ENCODE measurements around the gene ZNF100.

DNA sequence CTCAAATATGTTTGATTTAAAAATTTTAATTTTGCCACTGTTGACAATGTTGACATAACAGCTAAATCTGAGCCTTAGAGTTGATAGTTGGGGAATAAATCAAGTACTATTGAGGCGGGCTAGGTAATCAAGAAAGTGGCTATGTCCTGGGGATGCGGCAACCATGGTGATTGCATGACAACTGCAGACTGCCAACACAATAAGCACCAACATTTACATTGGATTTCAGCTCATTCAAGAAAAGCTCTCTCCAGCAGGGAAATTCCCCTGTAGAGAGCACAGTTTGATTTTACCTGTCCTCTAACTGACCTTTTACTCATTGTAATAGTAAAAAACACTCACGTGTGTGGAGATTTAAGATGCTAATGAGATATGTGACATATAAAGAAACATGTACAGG is 63.1 kb downstream of the ZNF100 start:
- TF ChIP-seq, protein P1, sequence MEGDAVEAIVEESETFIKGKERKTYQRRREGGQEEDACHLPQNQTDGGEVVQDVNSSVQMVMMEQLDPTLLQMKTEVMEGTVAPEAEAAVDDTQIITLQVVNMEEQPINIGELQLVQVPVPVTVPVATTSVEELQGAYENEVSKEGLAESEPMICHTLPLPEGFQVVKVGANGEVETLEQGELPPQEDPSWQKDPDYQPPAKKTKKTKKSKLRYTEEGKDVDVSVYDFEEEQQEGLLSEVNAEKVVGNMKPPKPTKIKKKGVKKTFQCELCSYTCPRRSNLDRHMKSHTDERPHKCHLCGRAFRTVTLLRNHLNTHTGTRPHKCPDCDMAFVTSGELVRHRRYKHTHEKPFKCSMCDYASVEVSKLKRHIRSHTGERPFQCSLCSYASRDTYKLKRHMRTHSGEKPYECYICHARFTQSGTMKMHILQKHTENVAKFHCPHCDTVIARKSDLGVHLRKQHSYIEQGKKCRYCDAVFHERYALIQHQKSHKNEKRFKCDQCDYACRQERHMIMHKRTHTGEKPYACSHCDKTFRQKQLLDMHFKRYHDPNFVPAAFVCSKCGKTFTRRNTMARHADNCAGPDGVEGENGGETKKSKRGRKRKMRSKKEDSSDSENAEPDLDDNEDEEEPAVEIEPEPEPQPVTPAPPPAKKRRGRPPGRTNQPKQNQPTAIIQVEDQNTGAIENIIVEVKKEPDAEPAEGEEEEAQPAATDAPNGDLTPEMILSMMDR (IDR thresholded peaks at IDR 0.05): no peak
- no peak for TF ChIP-seq POLR2A (IDR thresholded peaks at IDR 0.05)
